LNCaP clone FGC (cell line): ENCODE results near the gene PLP2.
"Not testable (repeated sequence)": the region's sequence is repeated elsewhere in the genome, so short reads cannot be mapped to it uniquely, and the experiment has no call there.

Experiments
- DNase-seq: peaks from one replicate; pipeline ENCODE4 v3.0.0-alpha.2; 2011; ENCODE audit warnings: low read depth
- H3K4me3 ChIP-seq: 2 replicates; pipeline ENCODE4 v1.5.1; 2011; ENCODE audit warnings: mild to moderate bottlenecking, low read depth, low read length, control low read depth
- TF ChIP-seq, protein P1 (sequence below): IDR thresholded peaks from 2 replicates; pipeline ENCODE4 v1.5.1; 2012; ENCODE audit warnings: mild to moderate bottlenecking; ENCODE audit not compliant: control insufficient read depth, insufficient read depth; ENCODE audit errors: extremely low read depth

Gene PLP2

DNA sequence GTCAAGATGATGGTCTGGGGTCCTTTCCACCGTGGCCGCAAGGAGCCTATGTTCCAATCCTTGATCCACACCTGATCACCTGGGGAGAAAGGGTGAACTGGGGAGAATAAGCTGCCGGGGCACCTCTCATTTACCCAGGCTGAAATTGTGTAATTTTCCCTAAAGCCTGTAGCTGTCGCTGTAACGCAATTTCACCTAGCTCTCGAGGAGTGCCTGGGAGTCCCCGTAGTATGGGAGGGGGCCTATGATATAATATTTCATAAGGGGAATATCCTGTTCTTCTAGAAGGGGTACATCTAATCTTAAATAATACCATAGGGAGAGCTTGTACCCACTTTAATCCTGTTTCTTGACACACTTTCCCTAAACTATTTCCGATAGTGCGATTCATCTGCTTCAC, 29.4 kb upstream of the PLP2 start:
- not testable (repeated sequence) for H3K4me3 ChIP-seq, DNase-seq
- TF ChIP-seq, protein P1, sequence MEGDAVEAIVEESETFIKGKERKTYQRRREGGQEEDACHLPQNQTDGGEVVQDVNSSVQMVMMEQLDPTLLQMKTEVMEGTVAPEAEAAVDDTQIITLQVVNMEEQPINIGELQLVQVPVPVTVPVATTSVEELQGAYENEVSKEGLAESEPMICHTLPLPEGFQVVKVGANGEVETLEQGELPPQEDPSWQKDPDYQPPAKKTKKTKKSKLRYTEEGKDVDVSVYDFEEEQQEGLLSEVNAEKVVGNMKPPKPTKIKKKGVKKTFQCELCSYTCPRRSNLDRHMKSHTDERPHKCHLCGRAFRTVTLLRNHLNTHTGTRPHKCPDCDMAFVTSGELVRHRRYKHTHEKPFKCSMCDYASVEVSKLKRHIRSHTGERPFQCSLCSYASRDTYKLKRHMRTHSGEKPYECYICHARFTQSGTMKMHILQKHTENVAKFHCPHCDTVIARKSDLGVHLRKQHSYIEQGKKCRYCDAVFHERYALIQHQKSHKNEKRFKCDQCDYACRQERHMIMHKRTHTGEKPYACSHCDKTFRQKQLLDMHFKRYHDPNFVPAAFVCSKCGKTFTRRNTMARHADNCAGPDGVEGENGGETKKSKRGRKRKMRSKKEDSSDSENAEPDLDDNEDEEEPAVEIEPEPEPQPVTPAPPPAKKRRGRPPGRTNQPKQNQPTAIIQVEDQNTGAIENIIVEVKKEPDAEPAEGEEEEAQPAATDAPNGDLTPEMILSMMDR = peak; percentile 8; the same call in 1 of the 2 replicates

GRCh38 chrX:49143154-49143553, 28.5 kb upstream of the PLP2 start:
- not testable (repeated sequence) for DNase-seq

DNA sequence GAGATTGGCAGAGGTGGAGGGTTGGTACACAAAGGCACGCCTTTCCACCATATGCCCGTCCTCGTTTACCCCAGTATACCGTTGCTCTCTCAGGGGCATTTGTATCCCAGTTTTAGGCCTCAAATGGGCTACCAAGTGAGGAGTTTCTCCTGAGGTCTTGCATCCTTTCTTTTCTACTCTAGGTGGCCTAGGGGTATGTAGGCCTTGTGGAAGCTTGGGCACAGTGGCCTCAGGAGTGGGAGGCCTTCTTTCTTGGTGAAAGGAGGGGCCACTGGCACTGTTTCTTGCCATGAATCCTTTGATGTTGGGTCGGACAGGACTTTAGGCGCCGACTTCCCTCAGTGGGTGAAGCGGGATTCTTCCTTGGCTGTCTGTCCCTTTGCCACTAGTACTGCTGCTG, 24.4 kb upstream of the PLP2 start:
- H3K4me3 ChIP-seq = no peak overlapping the region
- TF ChIP-seq, protein P1 = no peak
- no peak for DNase-seq

More at GRCh38 chrX:49143154-49143553, 28.5 kb upstream of the PLP2 start:
- not testable (repeated sequence) for H3K4me3 ChIP-seq

- TF ChIP-seq, protein P1 = no peak
- DNase-seq = no peak
- H3K4me3 ChIP-seq = no peak overlapping the region
Measured at GRCh38 chrX:49147936-49148335, 23.8 kb upstream of the PLP2 start.

- not testable (repeated sequence) for H3K4me3 ChIP-seq, DNase-seq
Measured at GRCh38 chrX:49148390-49149100, 23.2 kb upstream of the PLP2 start.

DNA sequence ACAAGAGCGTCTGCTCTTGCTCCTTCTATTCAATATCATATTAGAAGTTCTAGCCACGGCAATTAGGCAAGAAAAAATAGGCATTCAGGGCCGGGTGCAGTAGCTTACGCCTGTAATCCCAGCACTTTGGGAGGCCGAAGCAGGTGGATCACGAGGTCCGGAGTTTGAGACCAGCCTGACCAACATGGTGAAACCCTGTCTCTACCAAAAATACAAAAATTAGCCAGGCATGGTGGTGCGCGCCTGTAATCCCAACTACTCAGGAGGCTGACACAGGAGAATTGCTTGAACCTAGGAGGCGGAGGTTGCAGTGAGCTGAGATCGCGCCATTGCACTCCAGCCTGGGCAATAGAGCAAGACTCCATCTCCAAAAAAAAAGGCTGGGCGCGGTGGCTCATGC, 22.4 kb upstream of the PLP2 start:
- not testable (repeated sequence) for DNase-seq, H3K4me3 ChIP-seq

DNA sequence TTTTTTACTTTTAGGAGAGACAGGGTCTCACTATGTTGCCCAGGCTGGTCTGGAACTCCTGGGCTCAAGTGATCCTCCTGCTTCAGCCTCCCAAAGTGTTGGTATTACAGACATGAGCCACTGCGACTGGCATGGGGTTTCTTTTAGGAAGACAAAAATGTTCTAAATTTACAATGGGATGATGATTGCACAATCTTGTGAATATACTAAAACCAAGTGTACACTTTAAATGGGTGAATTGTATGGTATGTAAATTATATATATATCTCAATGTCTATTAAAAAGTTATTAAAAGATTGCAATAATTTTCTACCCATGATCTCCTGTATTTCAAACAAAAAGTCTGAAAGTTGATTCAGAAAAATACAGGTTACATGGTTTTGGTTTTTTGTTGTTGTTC, 18.2 kb upstream of the PLP2 start:
- TF ChIP-seq, protein P1 = no peak
- no peak overlapping the region for H3K4me3 ChIP-seq
- DNase-seq = no peak

DNA sequence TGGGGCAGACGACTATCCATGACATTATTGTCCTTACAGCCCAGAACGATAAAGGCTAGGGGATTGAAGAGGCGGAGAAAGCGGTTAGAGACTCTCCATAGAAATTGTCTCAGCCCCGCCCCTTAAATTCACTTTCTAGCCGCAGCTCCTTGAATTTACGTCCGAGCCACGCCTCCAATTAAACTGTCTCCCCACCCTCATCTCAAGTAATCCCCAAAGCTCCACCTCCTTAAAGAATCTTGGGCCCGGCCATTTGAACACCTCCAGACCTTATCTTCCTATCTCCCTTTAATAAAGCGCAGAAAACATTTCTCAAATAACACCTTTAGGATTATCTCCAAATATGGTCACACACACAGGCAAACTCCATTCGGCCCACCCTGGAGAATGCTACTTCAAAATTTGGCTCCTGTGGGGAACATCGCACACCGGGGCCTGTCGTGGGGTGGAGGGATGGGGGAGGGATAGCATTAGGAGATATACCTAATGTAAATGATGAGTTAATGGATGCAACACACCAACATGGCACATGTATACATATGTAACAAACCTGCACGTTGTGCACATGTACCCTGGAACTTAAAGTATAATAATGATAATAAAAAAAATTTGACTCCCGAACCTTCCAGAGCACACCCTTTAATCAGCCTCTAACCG, 16.3 kb upstream of the PLP2 start:
- TF ChIP-seq, protein P1 = no peak
- H3K4me3 ChIP-seq = peak overlapping the region; percentile 54
- peak; percentile 64 for DNase-seq
